HepG2 (cell line): ENCODE results near the gene NGRN. TPM values are rescaled to one million over a fixed set of nuclear protein-coding genes. Genes with fewer than 3 reads are reported as not detected.

ENCODE experiments used
- ATAC-seq: fragments of 200-7000 bp; cut with Tn5 transposase; 3 replicates; pipeline ENCODE4 v1.9.1; 2020; ENCODE audit warnings: mild to moderate bottlenecking, moderate library complexity
- BruUV-seq: library from RNA; stranded (reverse); fragments of 400-500 nt; replicated peaks from 2 replicates; lab custom pipeline; 2021; lab: Mats Ljungman, UMichigan
- CTCF ChIA-PET: fragments of 300-600 bp; formaldehyde crosslinking; extraction: SDS; loops from one replicate; lab custom pipeline; 2021; ENCODE audit warnings: low total read pairs, inconsistent platforms, low intra/inter-chr PET ratio; lab: Yijun Ruan, JAX
- POLR2A ChIA-PET: fragments of 350-600 bp; sonication (Branson Sonifier 250); formaldehyde crosslinking; loops from one replicate; lab custom pipeline; 2020; ENCODE audit warnings: antibody characterized with exemption, inconsistent platforms; lab: Yijun Ruan, JAX
- DNase-seq: peaks from one replicate; pipeline ENCODE4 v3.0.0-alpha.2; 2015; ENCODE audit warnings: low spot score
- FAIRE-seq: peaks from 3 replicates; lab custom pipeline; 2011; peaks lifted over from hg19 to GRCh38; lab: Jason Lieb, UNC
- H2AFZ ChIP-seq: one replicate; pipeline ENCODE4 v1.6.1; 2011; ENCODE audit warnings: low read length, inconsistent platforms
- H3K27ac ChIP-seq: fragments of 300-600 bp; 3 replicates; pipeline ENCODE4 v1.8.0; 2011; ENCODE audit warnings: mixed run types, mild to moderate bottlenecking, mixed read lengths, low read length, inconsistent platforms; ENCODE audit not compliant: insufficient read depth; ENCODE audit errors: extremely low read length
- H3K27me3 ChIP-seq, 2 experiments: fragments of 200-600 bp in 1 of 2; 2 replicates in 1 of 2; 3 replicates in 1 of 2; pipeline versions ENCODE4 v1.6.0 to v1.8.0; 2011; ENCODE audit warnings: low read length in 2 of 2, mild to moderate bottlenecking in 2 of 2, moderate library complexity in 2 of 2, inconsistent platforms in 1 of 2; ENCODE audit not compliant: insufficient read depth in 2 of 2, control insufficient read depth in 1 of 2
- H3K36me3 ChIP-seq, 2 experiments: fragments of 200-600 bp in 1 of 2; replicated peaks in 1 of 2; 2 replicates in 1 of 2; 3 replicates in 1 of 2; pipeline versions ENCODE4 v1.5.1 to v1.8.0; 2011; ENCODE audit warnings: low read length in 2 of 2, inconsistent platforms in 1 of 2; ENCODE audit not compliant: insufficient read depth in 2 of 2, control insufficient read depth in 1 of 2
- H3K4me1 ChIP-seq: 2 replicates; pipeline ENCODE4 v1.5.1; 2012; ENCODE audit warnings: low read length, inconsistent platforms; ENCODE audit not compliant: insufficient read depth
- H3K4me2 ChIP-seq: 2 replicates; pipeline ENCODE4 v1.6.0; 2011; ENCODE audit warnings: low read depth, low read length, inconsistent platforms
- H3K4me3 ChIP-seq, 3 experiments: fragments of 200-600 bp in 1 of 3; sonication (generic), shearing (Covaris generic) in 1 of 3; replicated peaks in 1 of 3; 2 replicates each; pipeline ENCODE4 v1.5.1; 2011 to 2016; ENCODE audit warnings: low read length in 3 of 3, inconsistent platforms in 2 of 3, low read depth in 2 of 3, mild to moderate bottlenecking in 2 of 3, control low read depth in 1 of 3, mixed read lengths in 1 of 3; ENCODE audit not compliant: insufficient read depth in 1 of 3
- H3K79me2 ChIP-seq: one replicate; pipeline ENCODE4 v1.6.1; 2011; ENCODE audit warnings: low read length, inconsistent platforms; ENCODE audit not compliant: insufficient read depth
- H3K9ac ChIP-seq: 2 replicates; pipeline ENCODE4 v1.6.0; 2011; ENCODE audit warnings: mild to moderate bottlenecking, low read depth, low read length, inconsistent platforms; ENCODE audit not compliant: insufficient read depth
- H3K9me3 ChIP-seq: 2 replicates; pipeline ENCODE4 v1.5.1; 2012; ENCODE audit warnings: mild to moderate bottlenecking, low read length
- H4K20me1 ChIP-seq: 2 replicates; pipeline ENCODE4 v1.6.0; 2011; ENCODE audit warnings: inconsistent platforms, mild to moderate bottlenecking, low read length, moderate library complexity; ENCODE audit not compliant: insufficient read depth
- CEBPB ChIP-seq: IDR thresholded peaks from 2 replicates; pipeline ENCODE4 v1.6.1; 2011; ENCODE audit warnings: low read depth, low read length, improper control_type of control experiment, borderline replicate concordance
- IKZF5 ChIP-seq: IDR thresholded peaks from 2 replicates; pipeline ENCODE4 v1.6.1; 2018; ENCODE audit warnings: missing genetic modification reagents, mild to moderate bottlenecking, missing compliant biosample characterization
- THRA ChIP-seq: sonication (generic); formaldehyde crosslinking; IDR thresholded peaks from 2 replicates; pipeline ENCODE4 v1.4.0; 2020; ENCODE audit warnings: missing genetic modification reagents, borderline replicate concordance
- WGBS: methylation state at CpG from one replicate; pipeline ENCODE4 v1.1.6; 2017; ENCODE audit warnings: low lambda C conversion rate; 5-methylcytosine and 5-hydroxymethylcytosine counted together
- in situ Hi-C: cut with HindIII; loops from 2 replicates; pipeline ENCODE4 v1.10.0; 2017; ENCODE audit warnings: low pct_unique_long_range_greater_than_20kb; ENCODE audit not compliant: extremely low pct_ligation_motif_present
- intact Hi-C: fragments of 100-400 bp; cut with micrococcal nuclease; formaldehyde crosslinking; loops from one replicate; pipeline ENCODE4 v1.10.0; 2022; ENCODE audit not compliant: unreplicated experiment
- polyA plus RNA-seq, 8 experiments: library from polyadenylated mRNA; depleted of rRNA in 3 of 8; stranded (reverse) in 7 of 8; unstranded in 1 of 8; fragments of >200 nt; fragmentation: Illumina TruSeq in 4 of 8; extraction: Trizol in 4 of 8; gene quantifications; 2 replicates each; pipeline versions ENCODE4 v1.2.1 to v1.2.3, GENCODE V29; 2011 to 2016; ENCODE audit warnings: low read depth in 4 of 8, missing spikeins in 1 of 8, mixed read lengths in 1 of 8; ENCODE audit not compliant: insufficient read depth in 1 of 8
- total RNA-seq, 5 experiments: library from RNA; depleted of rRNA; stranded (reverse); fragments of >200 nt; fragmentation: Illumina TruSeq; extraction: Trizol; gene quantifications; 2 replicates each; pipeline ENCODE4 v1.2.3, GENCODE V29; 2016; ENCODE audit warnings: low read depth in 1 of 5
- TF ChIP-seq, protein P1 (sequence below): sonication (generic); formaldehyde crosslinking; IDR thresholded peaks from 2 replicates; pipeline ENCODE4 v1.8.0; 2022; ENCODE audit warnings: low read depth, missing genetic modification reagents

The NGRN gene
- total and polyA plus RNA-seq, 2 of the 13 experiments (the other 11 are each of a cell fraction or from before 2014, with no cell fraction given): 39.8 to 63.7 TPM

GRCh38 chr15:90305932-90306331 is 40.5 kb downstream of the NGRN start:
- Histone ChIP-seq H3K27ac (no peak overlapping the region), H3K27me3 (peaks cover 0 to 4% of the 10 kb centered on the region in 2 experiments; a peak in 2 of 5 replicates), H3K4me2 (no peak overlapping the region), H3K36me3 (no peaks in the 10 kb centered on the region), H2AFZ (no peak overlapping the region), H4K20me1 (no peaks in the 10 kb centered on the region), H3K79me2 (no peaks in the 10 kb centered on the region), H3K4me1 (peaks cover 27% of the 10 kb centered on the region), H3K4me3 (no peak overlapping the region), H3K9ac (no peak overlapping the region), H3K9me3 (no peaks in the 10 kb centered on the region)
- ChIA-PET POLR2A (no interaction called here), CTCF (no interaction called here)
- no peak for FAIRE-seq
- WGBS: 43% methylated on average over 3 of the region's 3 CpGs
- in situ Hi-C loops (loop anchor here (10.0 kb wide), 1 partner anchor 299 kb away; no protein-coding TSS in a partner anchor), intact Hi-C loops (no loop called here)
- BruUV-seq: no TSS peak
- DNase-seq: no peak
- no peak for ATAC-seq
- peak; percentile 27; the same call in 1 of the 2 replicates for TF ChIP-seq CEBPB
- no peak for TF ChIP-seq IKZF5 (CRISPR knock-in tag)

GRCh38 chr15:90306560-90306959 is 41.1 kb downstream of the NGRN start:
- H3K4me3 ChIP-seq: no peak overlapping the region
- no peaks in the 10 kb centered on the region for H3K36me3 ChIP-seq
- ChIA-PET POLR2A (no interaction called here), CTCF (no interaction called here)
- ATAC-seq: no peak
- H3K4me2 ChIP-seq: no peak overlapping the region
- no peaks in the 10 kb centered on the region for H3K9me3 ChIP-seq
- no peaks in the 10 kb centered on the region for H4K20me1 ChIP-seq
- peaks cover 21% of the 10 kb centered on the region for H3K4me1 ChIP-seq
- WGBS: 33% methylated on average over 6 of the region's 6 CpGs
- in situ Hi-C loops: loop anchor here (10.0 kb wide), 1 partner anchor 298 kb away; no protein-coding TSS in a partner anchor
- H3K27me3 ChIP-seq: peaks cover 0 to 4% of the 10 kb centered on the region in 2 experiments; a peak in 2 of 5 replicates
- no peak for TF ChIP-seq THRA (CRISPR knock-in tag)
- TF ChIP-seq, protein P1, sequence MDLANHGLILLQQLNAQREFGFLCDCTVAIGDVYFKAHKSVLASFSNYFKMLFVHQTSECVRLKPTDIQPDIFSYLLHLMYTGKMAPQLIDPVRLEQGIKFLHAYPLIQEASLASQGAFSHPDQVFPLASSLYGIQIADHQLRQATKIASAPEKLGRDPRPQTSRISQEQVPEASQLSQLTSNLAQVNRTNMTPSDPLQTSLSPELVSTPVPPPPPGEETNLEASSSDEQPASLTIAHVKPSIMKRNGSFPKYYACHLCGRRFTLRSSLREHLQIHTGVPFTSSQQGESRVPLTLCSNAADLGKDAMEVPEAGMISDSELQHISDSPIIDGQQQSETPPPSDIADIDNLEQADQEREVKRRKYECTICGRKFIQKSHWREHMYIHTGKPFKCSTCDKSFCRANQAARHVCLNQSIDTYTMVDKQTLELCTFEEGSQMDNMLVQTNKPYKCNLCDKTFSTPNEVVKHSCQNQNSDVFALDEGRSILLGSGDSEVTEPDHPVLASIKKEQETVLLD (CRISPR knock-in tag): no peak
- intact Hi-C loops: no loop called here
- FAIRE-seq: no peak
- no peak for DNase-seq
- no peak overlapping the region for H3K27ac ChIP-seq
- H2AFZ ChIP-seq: no peak overlapping the region
- H3K79me2 ChIP-seq: no peaks in the 10 kb centered on the region
- no peak overlapping the region for H3K9ac ChIP-seq
- no TSS peak for BruUV-seq
